Muscle of back (tissue), 11 donors: ENCODE measurements around the gene FBXO44. TPM values are rescaled to one million over a fixed set of nuclear protein-coding genes. Genes with fewer than 3 reads are reported as not detected.
A peak's percentile ranks its signal among the peaks of the same experiment; 100 is the strongest.

ENCODE experiments used
- DNase-seq, 3 donors: peaks; one replicate each; pipeline versions ENCODE4 v3.0.0 to v3.0.0-alpha.2; 2013
- polyA plus RNA-seq, 10 donors: library from polyadenylated mRNA; unstranded; fragments of 120-200 nt; gene quantifications; one replicate each; pipeline ENCODE4 v1.2.1, GENCODE V29; 2013; ENCODE audit not compliant: insufficient read length in 10 of 10

The FBXO44 gene
- polyA plus RNA-seq, 10 donors = 3.3 to 6.3 (median 4.0) TPM

- DNase-seq = peak in 2 of 3 donors; percentile 22 to 67
These were observed 36.0 kb downstream of the FBXO44 start for GRCh38 chr1:11690397-11691301.

GRCh38 chr1:11691302-11691914 is 36.7 kb downstream of the FBXO44 start, which contains the start of gene DRAXIN:
TSS of gene DRAXIN (plus strand) at chr1:11691710. CDS start at chr1:11706259, 14,549 bp downstream.
- DNase-seq = peak in 1 of 3 donors; percentile 51

GRCh38 chr1:11691928-11692711 is 37.4 kb downstream of the FBXO44 start:
- DNase-seq = no peak

GRCh38 chr1:11693024-11693590 is 38.4 kb downstream of the FBXO44 start:
- DNase-seq = no peak

GRCh38 chr1:11693917-11694316 is 39.2 kb downstream of the FBXO44 start:
- DNase-seq = no peak

GRCh38 chr1:11695861-11696260 is 41.2 kb downstream of the FBXO44 start:
- DNase-seq = no peak

- no peak for DNase-seq
These were observed 42.7 kb downstream of the FBXO44 start for GRCh38 chr1:11697188-11697892.

- DNase-seq = no peak
These were observed 43.2 kb downstream of the FBXO44 start for GRCh38 chr1:11697893-11698210.

GRCh38 chr1:11700601-11701467 is 46.2 kb downstream of the FBXO44 start:
- DNase-seq = peak in 2 of 3 donors; percentile 41 to 56

GRCh38 chr1:11701551-11701961 is 46.9 kb downstream of the FBXO44 start:
- peak in 2 of 3 donors; percentile 42 to 49 for DNase-seq

GRCh38 chr1:11701981-11702803 is 47.5 kb downstream of the FBXO44 start:
- DNase-seq = no peak

GRCh38 chr1:11703357-11704193 is 48.9 kb downstream of the FBXO44 start:
- no peak for DNase-seq

GRCh38 chr1:11704194-11704529 is 49.5 kb downstream of the FBXO44 start:
- DNase-seq = no peak

- no peak for DNase-seq
These were observed 50.2 kb downstream of the FBXO44 start for GRCh38 chr1:11704691-11705475.

GRCh38 chr1:11705596-11705995 is 50.9 kb downstream of the FBXO44 start:
- no peak for DNase-seq

GRCh38 chr1:11706292-11706691 is 51.6 kb downstream of the FBXO44 start:
- no peak for DNase-seq

GRCh38 chr1:11707621-11708276 is 53.1 kb downstream of the FBXO44 start:
- DNase-seq = peak in 1 of 3 donors; percentile 62
